Measurements from ENCODE around the gene RPL11.

GRCh38 chr1:23743287-23744152, 51.9 kb downstream of the RPL11 start, which contains the start of gene ELOA:
- peak; percentile 96 for TF ChIP-seq POLR2AphosphoS5 (IDR thresholded peaks at IDR 0.05; ENCODE audit: borderline replicate concordance, low read depth, low read length)
- no peak for TF ChIP-seq EZH2 (IDR thresholded peaks at IDR 0.05)
- TF ChIP-seq FOXP2 (optimal IDR thresholded peaks at IDR 0.05; ENCODE audit: control extremely low read depth, extremely low read length, insufficient read depth): peak; percentile 42

Measured in SK-N-MC (cell line).